Measurements from ENCODE around the gene NEMP1.
"Not testable (repeated sequence)": the region's sequence is repeated elsewhere in the genome, so short reads cannot be mapped to it uniquely, and the experiment has no call there.

NEMP1 gene

GRCh38 chr12:57055824-57056223, 22.8 kb downstream of the NEMP1 start:
- TF ChIP-seq CTCF (conservative IDR thresholded peaks at IDR 0.05; ENCODE audit: low read depth) = no peak
- ChIA-PET POLR2A (ENCODE audit: low non-redundant PET) (no interaction called here), CTCF (no interaction called here)
- H3K27ac ChIP-seq = no peak overlapping the region
- DNase-seq (ENCODE audit: low spot score) = no peak

GRCh38 chr12:57053901-57054300, 24.7 kb downstream of the NEMP1 start:
- POLR2A ChIA-PET (ENCODE audit: low non-redundant PET); DNase-seq (ENCODE audit: low spot score); H3K27ac ChIP-seq; CTCF ChIA-PET: not testable (repeated sequence)

- H3K27ac ChIP-seq; POLR2A ChIA-PET (ENCODE audit: low non-redundant PET); DNase-seq (ENCODE audit: low spot score); CTCF ChIA-PET: not testable (repeated sequence)
These were observed 25.4 kb downstream of the NEMP1 start for GRCh38 chr12:57053146-57053545.

GRCh38 chr12:57051011-57051410, 27.6 kb downstream of the NEMP1 start:
- ChIA-PET POLR2A (ENCODE audit: low non-redundant PET) (no interaction called here), CTCF (interaction anchor here (0.6 to 1.1 kb wide), 5 partner anchors 14 to 556 kb away, joined by 3 to 4 read pairs (median 3); no protein-coding TSS in a partner anchor)
- TF ChIP-seq CTCF (conservative IDR thresholded peaks at IDR 0.05; ENCODE audit: low read depth) = no peak
- no peak for DNase-seq (ENCODE audit: low spot score)
- no peak overlapping the region for H3K27ac ChIP-seq

GRCh38 chr12:57049890-57050289, 28.7 kb downstream of the NEMP1 start, which contains the start of gene MYO1A:
MYO1A (minus strand) TSS chr12:57050129; CDS start chr12:57048323, 1,806 bp downstream.
- peak; percentile 13 for DNase-seq (ENCODE audit: low spot score)
- no peak within 1 kb of the TSS for H3K27ac ChIP-seq
- TF ChIP-seq CTCF (conservative IDR thresholded peaks at IDR 0.05; ENCODE audit: low read depth) = no peak
- POLR2A ChIA-PET (ENCODE audit: low non-redundant PET) = no interaction called here
- CTCF ChIA-PET = interaction anchor here (1.1 kb wide), 1 partner anchor 49 kb away, joined by 3 read pairs; no protein-coding TSS in a partner anchor

- ChIA-PET CTCF (no interaction called here), POLR2A (ENCODE audit: low non-redundant PET) (no interaction called here)
- no peak for DNase-seq (ENCODE audit: low spot score)
- H3K27ac ChIP-seq = no peak overlapping the region
- TF ChIP-seq CTCF (conservative IDR thresholded peaks at IDR 0.05; ENCODE audit: low read depth) = no peak
These were observed 29.5 kb downstream of the NEMP1 start for GRCh38 chr12:57049119-57049446.

- TF ChIP-seq CTCF (conservative IDR thresholded peaks at IDR 0.05; ENCODE audit: low read depth) = no peak
- H3K27ac ChIP-seq = no peak overlapping the region
- CTCF ChIA-PET = interaction anchor here (0.7 to 1.1 kb wide), 3 partner anchors 12 to 57 kb away, joined by 3 read pairs; no protein-coding TSS in a partner anchor
- POLR2A ChIA-PET (ENCODE audit: low non-redundant PET) = no interaction called here
- no peak for DNase-seq (ENCODE audit: low spot score)
These were observed 30.0 kb downstream of the NEMP1 start for GRCh38 chr12:57048423-57049118.

Data from RWPE1 (cell line).